Stomach (tissue), 9 donors: ENCODE data around the gene DCP1A. TPM values are rescaled to one million over a fixed set of nuclear protein-coding genes. Genes with fewer than 3 reads are reported as not detected.

ENCODE experiments used
- DNase-seq, 2 donors: peaks; one replicate each; pipeline versions ENCODE4 v3.0.0 to v3.0.0-alpha.2; 2013 to 2019
- H3K27ac ChIP-seq, 5 donors: fragments of 200-600 bp in 4 of 5; sonication (generic) in 4 of 5; one replicate each; pipeline ENCODE4 v1.5.1; 2013 to 2019; ENCODE audit warnings: mild to moderate bottlenecking in 1 of 5, moderate library complexity in 1 of 5
- H3K27me3 ChIP-seq, 3 donors: fragments of 200-600 bp; sonication (generic); one replicate each; pipeline ENCODE4 v1.5.1; 2017 to 2019; ENCODE audit warnings: mixed run types in 1 of 3
- H3K36me3 ChIP-seq, 4 donors: fragments of 200-600 bp; sonication (generic); 1 replicate in 3 of 4; 2 replicates in 1 of 4; pipeline ENCODE4 v1.5.1; 2016 to 2019
- H3K4me1 ChIP-seq, 4 donors: fragments of 200-600 bp; sonication (generic); one replicate each; pipeline ENCODE4 v1.5.1; 2016 to 2019
- H3K4me3 ChIP-seq, 4 donors: fragments of 200-600 bp; sonication (generic) in 3 of 4; one replicate each; pipeline ENCODE4 v1.5.1; 2016 to 2019; ENCODE audit warnings: mild to moderate bottlenecking in 1 of 4
- H3K9me3 ChIP-seq, 4 donors: fragments of 200-600 bp; sonication (generic); one replicate each; pipeline ENCODE4 v1.5.1; 2016 to 2019
- EP300 ChIP-seq: sonication (generic); formaldehyde crosslinking; IDR thresholded peaks from one replicate; pipeline ENCODE4 v1.6.1; 2017; ENCODE audit warnings: antibody characterized with exemption
- POLR2A ChIP-seq, 4 donors: fragments of 450-650 bp; IDR thresholded peaks; one replicate each; pipeline ENCODE4 v1.6.1; 2016; ENCODE audit warnings: antibody characterized with exemption in 4 of 4, control low read depth in 2 of 4, mild to moderate bottlenecking in 1 of 4, moderate library complexity in 1 of 4
- POLR2AphosphoS5 ChIP-seq, 3 donors: sonication (generic); formaldehyde crosslinking; IDR thresholded peaks; one replicate each; pipeline ENCODE4 v1.6.1; 2016; ENCODE audit warnings: antibody characterized with exemption in 3 of 3
- WGBS, 5 donors: extraction: QIAGEN DNeasy Blood & Tissue Kit in 3 of 5; methylation state at CpG; one replicate each; pipeline versions ENCODE4 v1.1.5 to v1.1.7; 2013 to 2018; 5-methylcytosine and 5-hydroxymethylcytosine counted together
- intact Hi-C: fragments of 100-400 bp; cut with DNase I; formaldehyde crosslinking; loops from one replicate; pipeline ENCODE4 v1.15.1; 2023; ENCODE audit warnings: low total_unique reads
- polyA plus RNA-seq, 3 donors: library from polyadenylated mRNA; stranded (reverse); fragments of 200-250 nt; gene quantifications; one replicate each; pipeline ENCODE4 v1.2.3, GENCODE V29; 2013
- small RNA-seq, 4 donors: library from RNA; depleted of rRNA; stranded (forward); fragments of <200 nt; gene quantifications; one replicate each; pipeline ENCODE3, GENCODE V24; 2016
- total RNA-seq, 5 donors: library from RNA; depleted of rRNA; stranded (reverse); fragments of >200 nt; gene quantifications; one replicate each; pipeline versions ENCODE4 v1.1.0 to v1.2.3, GENCODE V29; 2014 to 2016
- TF ChIP-seq, protein P1 (sequence below), 7 experiments: fragments of 450-650 bp in 4 of 7; fragments of 200-600 bp in 3 of 7; sonication (generic) in 3 of 7; IDR thresholded peaks; one replicate each; pipeline ENCODE4 v1.5.1; 2016 to 2019; ENCODE audit warnings: antibody characterized with exemption in 7 of 7, control low read depth in 2 of 7, mild to moderate bottlenecking in 1 of 7
- donor health status: healthy with polysubstance abuse.
- donor health status: Bipolar disorder and iron deficiency.
- donor health status: healthy.

DCP1A gene
- total and polyA plus RNA-seq, 8 donors, result 4.5 to 20.6 (median 11.2) TPM

DNA sequence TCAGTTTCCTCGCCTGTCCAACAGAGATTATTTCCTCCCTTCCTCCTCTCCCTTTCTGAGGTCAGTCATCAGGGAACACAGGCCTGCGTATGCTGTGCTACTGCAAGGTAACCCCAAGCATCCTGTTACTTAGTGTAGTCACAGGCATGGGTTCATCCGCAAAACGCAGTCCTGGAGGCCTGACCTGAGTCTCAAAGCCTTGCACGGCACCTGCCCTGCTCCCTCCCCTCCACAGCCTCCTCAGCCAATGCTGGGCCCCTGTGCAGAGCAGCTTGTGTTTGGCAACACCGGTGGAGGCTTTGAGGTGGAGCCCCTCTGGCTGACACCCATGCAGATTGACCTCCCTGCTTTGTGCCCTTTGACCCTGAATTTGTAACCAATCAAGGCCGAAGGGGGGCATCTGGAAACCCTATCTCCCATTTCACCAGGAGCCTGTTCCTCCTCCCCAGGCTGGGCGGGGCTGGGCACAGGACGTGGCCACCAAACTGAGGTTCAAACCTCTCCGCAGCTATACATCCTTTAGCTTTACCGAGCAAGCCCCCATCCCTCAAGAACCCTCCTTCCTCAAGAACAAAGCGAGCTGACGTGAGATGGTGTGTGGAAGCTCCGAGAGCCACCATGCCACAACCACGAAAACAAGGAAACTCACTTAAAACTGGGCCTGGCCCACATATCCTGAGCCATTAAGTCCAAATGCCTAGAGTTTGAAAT lies 113.1 kb downstream of the DCP1A start:
- intact Hi-C loops, result no loop called here
- 81 to 84% (median 83%) methylated on average over 14 to 15 of the region's 15 CpGs for WGBS, 5 donors
- H3K9me3 ChIP-seq, result no peaks in the 10 kb centered on the region
- no peak overlapping the region for H3K4me3 ChIP-seq
- peaks cover 34 to 39% (median 37%) of the 10 kb centered on the region in 4 donors for H3K4me1 ChIP-seq
- TF ChIP-seq POLR2A (IDR thresholded peaks at IDR 0.05) (no peak), POLR2AphosphoS5 (IDR thresholded peaks at IDR 0.05) (no peak), EP300 (no peak)
- TF ChIP-seq, protein P1, sequence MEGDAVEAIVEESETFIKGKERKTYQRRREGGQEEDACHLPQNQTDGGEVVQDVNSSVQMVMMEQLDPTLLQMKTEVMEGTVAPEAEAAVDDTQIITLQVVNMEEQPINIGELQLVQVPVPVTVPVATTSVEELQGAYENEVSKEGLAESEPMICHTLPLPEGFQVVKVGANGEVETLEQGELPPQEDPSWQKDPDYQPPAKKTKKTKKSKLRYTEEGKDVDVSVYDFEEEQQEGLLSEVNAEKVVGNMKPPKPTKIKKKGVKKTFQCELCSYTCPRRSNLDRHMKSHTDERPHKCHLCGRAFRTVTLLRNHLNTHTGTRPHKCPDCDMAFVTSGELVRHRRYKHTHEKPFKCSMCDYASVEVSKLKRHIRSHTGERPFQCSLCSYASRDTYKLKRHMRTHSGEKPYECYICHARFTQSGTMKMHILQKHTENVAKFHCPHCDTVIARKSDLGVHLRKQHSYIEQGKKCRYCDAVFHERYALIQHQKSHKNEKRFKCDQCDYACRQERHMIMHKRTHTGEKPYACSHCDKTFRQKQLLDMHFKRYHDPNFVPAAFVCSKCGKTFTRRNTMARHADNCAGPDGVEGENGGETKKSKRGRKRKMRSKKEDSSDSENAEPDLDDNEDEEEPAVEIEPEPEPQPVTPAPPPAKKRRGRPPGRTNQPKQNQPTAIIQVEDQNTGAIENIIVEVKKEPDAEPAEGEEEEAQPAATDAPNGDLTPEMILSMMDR (IDR thresholded peaks at IDR 0.05), result no peak
- peaks cover 71 to 99% (median 97%) of the 10 kb centered on the region in 4 donors for H3K36me3 ChIP-seq
- no peak for DNase-seq
- no peak overlapping the region for H3K27ac ChIP-seq
- no peaks in the 10 kb centered on the region for H3K27me3 ChIP-seq

Small RNA genes lying within 50 kb of the gene (small RNA-seq; reads per million reads assigned to genes)
- 0 reads per million in 4 donors for gene RF00019
- 0 reads per million in 4 donors for gene RF00212
- gene RF00568, result 0 reads per million in 4 donors

Other genes starting within 250 kb of the DCP1A start
- gene RFT1, start 217.1 kb downstream of the DCP1A start, total RNA-seq, result 10 to 100 TPM in 2 of 5 donors, 1 to 10 TPM in 2, not detected in 1; 7.0 to 16.8 (median 12.1) TPM
- 1 to 10 TPM; 3.3 to 7.9 (median 3.7) TPM for gene RFT1, start 217.1 kb downstream of the DCP1A start, polyA plus RNA-seq
- 100 to 1,000 TPM in 1 of 5 donors, 10 to 100 TPM in 4; 15.6 to 117 (median 37.9) TPM for gene PRKCD, start 186.3 kb downstream of the DCP1A start, total RNA-seq
- 10 to 100 TPM; 20.5 to 56.1 (median 36.4) TPM for gene PRKCD, start 186.3 kb downstream of the DCP1A start, polyA plus RNA-seq
- gene TKT, start 91.5 kb downstream of the DCP1A start, total RNA-seq, result 100 to 1,000 TPM in 3 of 5 donors, 10 to 100 TPM in 2; 88.3 to 247 (median 162) TPM
- 100 to 1,000 TPM in 2 of 3 donors, 10 to 100 TPM in 1; 84.9 to 385 (median 118) TPM for gene TKT, start 91.5 kb downstream of the DCP1A start, polyA plus RNA-seq
- gene CACNA1D, start 147.1 kb upstream of the DCP1A start, total RNA-seq, result 10 to 100 TPM in 4 of 5 donors, 1 to 10 TPM in 1; 5.2 to 36.5 (median 20.4) TPM
- gene CACNA1D, start 147.1 kb upstream of the DCP1A start, polyA plus RNA-seq, result under 1 TPM; 0.31 to 0.85 (median 0.61) TPM